Measurements from ENCODE around the gene DHRSX.

DNA sequence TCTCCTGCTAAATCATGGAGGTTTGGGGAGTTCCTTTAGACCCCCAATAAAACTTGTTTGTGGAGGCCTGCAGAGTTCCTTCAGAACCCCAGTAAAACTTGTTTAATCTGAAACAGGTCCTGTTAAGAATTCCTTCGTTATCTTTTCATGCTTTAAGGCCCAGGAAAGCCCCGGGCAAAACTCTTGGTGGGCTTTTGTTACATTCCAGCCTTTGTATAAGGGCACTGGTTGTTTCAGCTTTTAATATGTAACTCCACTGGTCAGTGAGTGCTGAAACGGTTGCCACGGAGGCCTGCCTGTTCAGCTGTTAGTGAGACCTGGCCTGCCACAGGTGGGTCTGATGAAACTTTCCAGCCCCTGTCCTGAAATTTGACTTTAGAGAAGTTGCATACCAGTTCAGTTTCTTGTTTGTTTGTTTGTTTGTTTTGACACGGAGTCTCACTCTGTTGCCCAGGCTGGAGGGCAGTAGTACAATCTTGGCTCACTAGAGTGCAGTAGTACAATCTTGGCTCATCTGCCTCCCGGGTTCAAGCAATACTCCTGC is 12.4 kb upstream of the DHRSX start:
- no peak for TF ChIP-seq ZNF274 (IDR thresholded peaks at IDR 0.05; ENCODE audit: low read depth, low read length)
- no peak for TF ChIP-seq SUZ12 (IDR thresholded peaks at IDR 0.05; ENCODE audit: extremely low read depth, insufficient read depth, insufficient read length)
